ENCODE measurements around the gene DIP2C.

DIP2C gene

DNA sequence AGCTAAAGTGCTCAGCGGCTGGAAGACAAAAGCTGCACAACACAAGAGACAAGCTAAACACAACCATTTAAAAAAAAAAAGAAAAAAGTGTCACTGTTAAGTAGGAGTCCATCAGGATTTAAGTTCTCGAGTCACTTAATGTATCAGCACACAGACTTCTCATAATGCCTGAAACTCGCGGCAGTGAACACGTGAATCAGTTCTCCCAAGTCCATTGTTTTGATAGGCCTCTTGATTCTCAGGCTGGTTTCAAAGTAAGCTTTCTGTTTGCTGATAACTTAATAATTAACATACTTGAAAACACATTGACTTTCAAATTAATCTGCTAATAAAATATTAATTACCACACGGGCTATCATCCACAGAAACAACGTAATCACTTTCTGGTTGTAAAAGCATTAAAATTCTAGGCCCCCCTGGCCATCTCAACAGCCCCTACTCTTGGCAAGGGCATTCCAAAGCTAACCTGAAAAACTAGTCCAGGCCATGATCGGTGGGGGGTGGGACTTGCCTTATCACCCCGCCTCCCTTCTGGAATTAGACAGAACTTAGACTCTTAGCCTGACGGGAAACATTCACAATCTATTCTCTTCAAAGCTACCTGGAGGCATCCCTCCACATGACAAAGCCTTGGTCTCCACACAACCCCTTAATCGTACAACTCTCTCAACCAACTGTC is 129.0 kb downstream of the DIP2C start:
- H3K4ac ChIP-seq (ENCODE audit: low read depth, low read length), result peak overlapping the region; percentile 50
- H3K27me3 ChIP-seq (ENCODE audit: insufficient read depth, low read length), result no peaks in the 10 kb centered on the region
- DNase-seq, result peak; percentile 55 to 60
- H4K91ac ChIP-seq (ENCODE audit: low read depth, low read length), result peak overlapping the region; percentile 91
- no peak overlapping the region for H3K4me3 ChIP-seq (ENCODE audit: low read depth, low read length)
- H2BK12ac ChIP-seq (ENCODE audit: low read length), result peak overlapping the region; percentile 88
- H3K27ac ChIP-seq (ENCODE audit: low read depth, low read length), result peak overlapping the region; percentile 12
- peak overlapping the region; percentile 2 for H2BK5ac ChIP-seq (ENCODE audit: low read depth, low read length, poor library complexity)
- peaks cover 0 to 3% of the 10 kb centered on the region in 2 experiments for H3K36me3 ChIP-seq (ENCODE audit: control insufficient read depth in 1 of 2, insufficient read depth in 2 of 2, low read length in 2 of 2)
- H3K79me2 ChIP-seq (ENCODE audit: control insufficient read depth, insufficient read depth, low read length, poor library complexity), result peaks cover 6% of the 10 kb centered on the region
- peak overlapping the region; percentile 27 for H2AFZ ChIP-seq (ENCODE audit: insufficient read depth, low read length, poor library complexity)
- no peak overlapping the region for H4K12ac ChIP-seq (ENCODE audit: low read depth, low read length)
- no peak overlapping the region for H4K8ac ChIP-seq (ENCODE audit: low read depth, low read length)
- H3K18ac ChIP-seq (ENCODE audit: low read length), result peak overlapping the region; percentile 80
- H3K4me1 ChIP-seq (ENCODE audit: control insufficient read depth in 1 of 2, insufficient read depth in 2 of 2, low read length in 2 of 2), result peaks cover 30 to 43% of the 10 kb centered on the region in 2 experiments
- H2BK120ac ChIP-seq (ENCODE audit: insufficient read depth, low read length, poor library complexity), result peak overlapping the region; percentile 93
- H2AK5ac ChIP-seq (ENCODE audit: low read length), result peak overlapping the region; percentile 81
- peaks cover 7% of the 10 kb centered on the region for H3K9me3 ChIP-seq (ENCODE audit: insufficient read depth, low read depth, low read length)
- H3K79me1 ChIP-seq (ENCODE audit: low read length), result peaks cover 16% of the 10 kb centered on the region
- no CpG with 5 or more reads among the region's 11 CpGs for WGBS (ENCODE audit: extremely low coverage, insufficient coverage, insufficient read length)
- H3K4me2 ChIP-seq (ENCODE audit: low read length), result no peak overlapping the region
- H3K23ac ChIP-seq (ENCODE audit: low read length), result no peak overlapping the region
- no peak overlapping the region for H3K9ac ChIP-seq (ENCODE audit: low read length)
- H3K14ac ChIP-seq (ENCODE audit: low read length), result peak overlapping the region; percentile 89

GRCh38 chr10:559767-560047 is 129.8 kb downstream of the DIP2C start:
- Histone ChIP-seq H3K18ac (ENCODE audit: low read length) (peak overlapping the region; percentile 80), H3K27me3 (ENCODE audit: insufficient read depth, low read length) (no peaks in the 10 kb centered on the region), H2BK12ac (ENCODE audit: low read length) (peak overlapping the region; percentile 88), H4K8ac (ENCODE audit: low read depth, low read length) (no peak overlapping the region), H2AK5ac (ENCODE audit: low read length) (no peak overlapping the region), H3K27ac (ENCODE audit: low read depth, low read length) (peak overlapping the region; percentile 12), H3K9ac (ENCODE audit: low read length) (no peak overlapping the region), H3K4me3 (ENCODE audit: low read depth, low read length) (no peak overlapping the region), H4K12ac (ENCODE audit: low read depth, low read length) (no peak overlapping the region), H3K79me1 (ENCODE audit: low read length) (peaks cover 16% of the 10 kb centered on the region), H2AFZ (ENCODE audit: insufficient read depth, low read length, poor library complexity) (peak overlapping the region; percentile 27), H3K9me3 (ENCODE audit: insufficient read depth, low read depth, low read length) (peaks cover 7% of the 10 kb centered on the region), H3K36me3 (ENCODE audit: control insufficient read depth in 1 of 2, insufficient read depth in 2 of 2, low read length in 2 of 2) (peaks cover 0 to 3% of the 10 kb centered on the region in 2 experiments), H4K91ac (ENCODE audit: low read depth, low read length) (peak overlapping the region; percentile 91), H3K4ac (ENCODE audit: low read depth, low read length) (peak overlapping the region; percentile 50), H3K4me1 (ENCODE audit: control insufficient read depth in 1 of 2, insufficient read depth in 2 of 2, low read length in 2 of 2) (peaks cover 31 to 45% of the 10 kb centered on the region in 2 experiments), H2BK5ac (ENCODE audit: low read depth, low read length, poor library complexity) (peak overlapping the region; percentile 2), H3K4me2 (ENCODE audit: low read length) (no peak overlapping the region), H3K14ac (ENCODE audit: low read length) (peak overlapping the region; percentile 89), H3K23ac (ENCODE audit: low read length) (no peak overlapping the region), H2BK120ac (ENCODE audit: insufficient read depth, low read length, poor library complexity) (peak overlapping the region; percentile 93), H3K79me2 (ENCODE audit: control insufficient read depth, insufficient read depth, low read length, poor library complexity) (peaks cover 6% of the 10 kb centered on the region)
- no CpG with 5 or more reads among the region's 8 CpGs for WGBS (ENCODE audit: extremely low coverage, insufficient coverage, insufficient read length)
- DNase-seq, result no peak

DNA sequence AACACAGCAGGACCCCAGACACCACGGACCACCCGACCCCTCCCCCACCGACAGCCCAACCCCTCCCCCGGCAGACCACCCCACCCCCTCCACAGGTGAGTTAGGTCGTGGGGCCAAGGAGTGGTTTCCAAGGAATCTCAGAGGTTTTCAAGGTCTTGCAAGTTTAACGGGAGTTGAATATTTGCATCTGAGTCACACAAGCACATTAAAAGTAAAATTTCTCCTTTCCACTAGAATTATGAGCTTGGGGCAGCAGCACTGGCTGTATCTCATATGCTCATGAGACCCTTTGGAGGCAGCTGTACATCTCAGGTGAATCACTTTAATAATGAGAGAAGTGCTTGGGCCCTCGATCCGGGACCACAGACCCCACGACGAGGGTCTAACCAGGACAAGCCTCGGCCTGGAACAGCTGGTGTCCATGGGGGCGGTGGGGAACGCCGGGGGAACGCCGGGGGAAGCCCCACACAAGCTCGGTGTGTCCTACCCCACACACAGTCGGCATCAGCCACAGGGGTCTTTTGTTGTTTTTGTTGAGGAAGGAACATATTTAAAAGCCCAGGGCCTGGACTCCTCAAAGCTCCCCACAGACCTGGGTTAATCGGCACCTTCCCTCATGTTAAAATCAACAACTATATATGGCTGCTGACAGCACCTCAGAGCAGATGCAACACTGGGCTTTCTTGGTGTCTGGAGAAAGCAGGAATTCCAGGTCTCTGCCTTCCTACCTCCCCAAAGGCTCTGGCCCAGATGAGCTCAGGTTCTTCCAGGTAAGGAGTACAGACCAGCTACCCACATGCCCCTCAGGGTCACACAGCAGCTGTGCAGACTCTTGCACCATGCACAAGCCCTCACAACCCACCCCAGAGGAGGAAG is 130.3 kb downstream of the DIP2C start:
- Histone ChIP-seq H3K79me2 (ENCODE audit: control insufficient read depth, insufficient read depth, low read length, poor library complexity) (peaks cover 6% of the 10 kb centered on the region), H3K18ac (ENCODE audit: low read length) (peak overlapping the region; percentile 37), H4K12ac (ENCODE audit: low read depth, low read length) (no peak overlapping the region), H4K8ac (ENCODE audit: low read depth, low read length) (peak overlapping the region; percentile 13), H3K14ac (ENCODE audit: low read length) (no peak overlapping the region), H2BK12ac (ENCODE audit: low read length) (peak overlapping the region; percentile 15), H3K27ac (ENCODE audit: low read depth, low read length) (no peak overlapping the region), H2BK5ac (ENCODE audit: low read depth, low read length, poor library complexity) (peak overlapping the region; percentile 2), H3K4ac (ENCODE audit: low read depth, low read length) (no peak overlapping the region), H3K9ac (ENCODE audit: low read length) (no peak overlapping the region), H3K36me3 (ENCODE audit: control insufficient read depth in 1 of 2, insufficient read depth in 2 of 2, low read length in 2 of 2) (peaks cover 0 to 2% of the 10 kb centered on the region in 2 experiments), H4K91ac (ENCODE audit: low read depth, low read length) (peak overlapping the region; percentile 91), H3K4me2 (ENCODE audit: low read length) (no peak overlapping the region), H3K4me1 (ENCODE audit: control insufficient read depth in 1 of 2, insufficient read depth in 2 of 2, low read length in 2 of 2) (peaks cover 31 to 45% of the 10 kb centered on the region in 2 experiments), H2AK5ac (ENCODE audit: low read length) (peak overlapping the region; percentile 47), H3K79me1 (ENCODE audit: low read length) (peaks cover 16% of the 10 kb centered on the region), H3K4me3 (ENCODE audit: low read depth, low read length) (no peak overlapping the region), H3K23ac (ENCODE audit: low read length) (no peak overlapping the region), H3K9me3 (ENCODE audit: insufficient read depth, low read depth, low read length) (peaks cover 3% of the 10 kb centered on the region), H3K27me3 (ENCODE audit: insufficient read depth, low read length) (no peaks in the 10 kb centered on the region), H2BK120ac (ENCODE audit: insufficient read depth, low read length, poor library complexity) (peak overlapping the region; percentile 8), H2AFZ (ENCODE audit: insufficient read depth, low read length, poor library complexity) (no peak overlapping the region)
- WGBS (ENCODE audit: extremely low coverage, insufficient coverage, insufficient read length), result no CpG with 5 or more reads among the region's 19 CpGs
- peak; percentile 57 to 71 for DNase-seq

DNA sequence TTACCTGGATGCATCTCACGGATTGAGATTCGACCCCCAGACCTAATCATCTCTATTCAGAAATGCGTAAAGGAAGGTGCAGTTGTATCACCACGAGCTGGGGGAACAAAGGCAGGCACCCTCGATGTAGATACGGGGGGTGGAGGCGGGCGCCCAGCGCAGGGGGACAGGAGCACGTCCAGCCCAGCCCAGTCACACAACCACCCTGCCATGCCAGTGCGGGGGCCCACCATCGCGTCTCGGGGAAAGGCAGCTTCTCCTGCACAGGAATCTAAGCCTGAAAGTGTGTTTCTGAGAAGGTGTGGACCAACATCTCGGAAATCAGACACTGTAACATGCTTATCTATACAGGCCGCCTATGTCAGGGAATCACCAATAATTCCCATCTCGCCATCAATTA is 131.1 kb downstream of the DIP2C start:
- H2BK12ac ChIP-seq (ENCODE audit: low read length), result peak overlapping the region; percentile 63
- no peak overlapping the region for H3K27ac ChIP-seq (ENCODE audit: low read depth, low read length)
- no CpG with 5 or more reads among the region's 17 CpGs for WGBS (ENCODE audit: extremely low coverage, insufficient coverage, insufficient read length)
- peak overlapping the region; percentile 61 for H4K91ac ChIP-seq (ENCODE audit: low read depth, low read length)
- H3K14ac ChIP-seq (ENCODE audit: low read length), result peak overlapping the region; percentile 61
- H3K79me1 ChIP-seq (ENCODE audit: low read length), result peaks cover 16% of the 10 kb centered on the region
- H3K9me3 ChIP-seq (ENCODE audit: insufficient read depth, low read depth, low read length), result peaks cover 1% of the 10 kb centered on the region
- H2AFZ ChIP-seq (ENCODE audit: insufficient read depth, low read length, poor library complexity), result no peak overlapping the region
- H3K23ac ChIP-seq (ENCODE audit: low read length), result no peak overlapping the region
- no peak overlapping the region for H3K4me3 ChIP-seq (ENCODE audit: low read depth, low read length)
- DNase-seq, result no peak
- H2AK5ac ChIP-seq (ENCODE audit: low read length), result peak overlapping the region; percentile 71
- no peak overlapping the region for H2BK5ac ChIP-seq (ENCODE audit: low read depth, low read length, poor library complexity)
- peak overlapping the region; percentile 29 for H4K8ac ChIP-seq (ENCODE audit: low read depth, low read length)
- peaks cover 6% of the 10 kb centered on the region for H3K79me2 ChIP-seq (ENCODE audit: control insufficient read depth, insufficient read depth, low read length, poor library complexity)
- H2BK120ac ChIP-seq (ENCODE audit: insufficient read depth, low read length, poor library complexity), result peak overlapping the region; percentile 50
- no peak overlapping the region for H3K9ac ChIP-seq (ENCODE audit: low read length)
- no peaks in the 10 kb centered on the region for H3K36me3 ChIP-seq (ENCODE audit: control insufficient read depth in 1 of 2, insufficient read depth in 2 of 2, low read length in 2 of 2)
- no peak overlapping the region for H3K4me2 ChIP-seq (ENCODE audit: low read length)
- H3K27me3 ChIP-seq (ENCODE audit: insufficient read depth, low read length), result no peaks in the 10 kb centered on the region
- H4K12ac ChIP-seq (ENCODE audit: low read depth, low read length), result peak overlapping the region; percentile 63
- no peak overlapping the region for H3K4ac ChIP-seq (ENCODE audit: low read depth, low read length)
- H3K4me1 ChIP-seq (ENCODE audit: control insufficient read depth in 1 of 2, insufficient read depth in 2 of 2, low read length in 2 of 2), result peaks cover 31 to 45% of the 10 kb centered on the region in 2 experiments
- peak overlapping the region; percentile 67 for H3K18ac ChIP-seq (ENCODE audit: low read length)

Measured in trophoblast cell (in vitro differentiated cells and primary cell).